CD14-positive monocyte (primary cell): ENCODE data around the gene MB21D2. TPM values are rescaled to one million over a fixed set of nuclear protein-coding genes. Genes with fewer than 3 reads are reported as not detected.

Experiments
- DNase-seq, 3 donors: peaks; one replicate each; pipeline ENCODE4 v3.0.0-alpha.2; 2011 to 2022
- H2AFZ ChIP-seq: 2 replicates; pipeline ENCODE4 v1.6.0; 2012; ENCODE audit warnings: mild to moderate bottlenecking, low read depth, low read length, inconsistent platforms; ENCODE audit not compliant: insufficient read depth, poor library complexity, severe bottlenecking
- H3K27ac ChIP-seq, 2 donors: 1 replicate in 1 of 2; 2 replicates in 1 of 2; pipeline ENCODE4 v1.5.1; 2012 to 2013; ENCODE audit warnings: low read length in 2 of 2, control low read depth in 1 of 2, inconsistent platforms in 1 of 2, low read depth in 1 of 2, mild to moderate bottlenecking in 1 of 2
- H3K27me3 ChIP-seq, 2 donors: one replicate each; pipeline versions ENCODE4 v1.6.0 to v1.6.1; 2011 to 2013; ENCODE audit warnings: low read length in 2 of 2; ENCODE audit not compliant: control insufficient read depth in 2 of 2, insufficient read depth in 2 of 2
- H3K36me3 ChIP-seq, 2 donors: replicated peaks in 1 of 2; 1 replicate in 1 of 2; 2 replicates in 1 of 2; pipeline versions ENCODE4 v1.5.1 to v1.6.1; 2012 to 2013; ENCODE audit warnings: low read length in 2 of 2, control low read depth in 1 of 2, inconsistent platforms in 1 of 2, mild to moderate bottlenecking in 1 of 2; ENCODE audit not compliant: insufficient read depth in 2 of 2, control insufficient read depth in 1 of 2
- H3K4me1 ChIP-seq, 2 donors: 1 replicate in 1 of 2; 2 replicates in 1 of 2; pipeline versions ENCODE4 v1.5.1 to v1.6.1; 2012 to 2013; ENCODE audit warnings: low read length in 2 of 2, control low read depth in 1 of 2, inconsistent platforms in 1 of 2, mild to moderate bottlenecking in 1 of 2, moderate library complexity in 1 of 2; ENCODE audit not compliant: insufficient read depth in 2 of 2, control insufficient read depth in 1 of 2
- H3K4me2 ChIP-seq: replicated peaks from 2 replicates; pipeline ENCODE3; 2012; ENCODE audit warnings: low read length, moderate library complexity, mild to moderate bottlenecking; ENCODE audit not compliant: poor library complexity, severe bottlenecking; ENCODE audit errors: extremely low read depth
- H3K4me3 ChIP-seq, 3 experiments: fragments of 200-600 bp in 1 of 3; sonication (generic) in 1 of 3; replicated peaks in 1 of 3; 1 replicate in 2 of 3; 2 replicates in 1 of 3; pipeline ENCODE4 v1.5.1; 2011 to 2013; ENCODE audit warnings: low read length in 3 of 3, mild to moderate bottlenecking in 3 of 3, control low read depth in 2 of 3, low read depth in 2 of 3, inconsistent platforms in 1 of 3, moderate library complexity in 1 of 3
- H3K79me2 ChIP-seq: 2 replicates; pipeline ENCODE4 v1.6.0; 2012; ENCODE audit warnings: mild to moderate bottlenecking, control low read depth, inconsistent platforms, low read length, moderate library complexity; ENCODE audit not compliant: insufficient read depth
- H3K9ac ChIP-seq: 2 replicates; pipeline ENCODE4 v1.6.0; 2017; ENCODE audit warnings: low read length, mild to moderate bottlenecking; ENCODE audit not compliant: insufficient read depth, poor library complexity, severe bottlenecking
- H3K9me3 ChIP-seq, 2 donors: replicated peaks in 1 of 2; 1 replicate in 1 of 2; 2 replicates in 1 of 2; pipeline versions ENCODE4 v1.5.1 to v1.6.1; 2012 to 2013; ENCODE audit warnings: low read length in 2 of 2, control low read depth in 1 of 2; ENCODE audit not compliant: control insufficient read depth in 1 of 2, insufficient read depth in 1 of 2
- H4K20me1 ChIP-seq: 2 replicates; pipeline ENCODE4 v1.6.0; 2012; ENCODE audit warnings: mild to moderate bottlenecking, low read length, control low read depth, moderate library complexity; ENCODE audit not compliant: insufficient read depth
- H3K27ac Mint-ChIP-seq, 7 donors: one replicate each; pipeline ENCODE4 v1.8.0; 2020; ENCODE audit warnings: mild to moderate bottlenecking in 7 of 7, mixed read lengths in 7 of 7, moderate library complexity in 6 of 7, inconsistent platforms in 2 of 7
- H3K27me3 Mint-ChIP-seq, 3 donors: one replicate each; pipeline ENCODE4 v1.8.0; 2021 to 2022; ENCODE audit warnings: low read depth in 3 of 3, mild to moderate bottlenecking in 3 of 3, mixed read lengths in 3 of 3, moderate library complexity in 3 of 3, inconsistent platforms in 1 of 3
- H3K36me3 Mint-ChIP-seq, 2 donors: one replicate each; pipeline ENCODE4 v1.8.0; 2020; ENCODE audit warnings: mixed read lengths in 2 of 2, inconsistent platforms in 1 of 2, mild to moderate bottlenecking in 1 of 2
- H3K4me1 Mint-ChIP-seq: one replicate; pipeline ENCODE4 v1.8.0; 2020; ENCODE audit warnings: mild to moderate bottlenecking, mixed read lengths
- H3K4me3 Mint-ChIP-seq, 2 donors: one replicate each; pipeline ENCODE4 v1.8.0; 2020; ENCODE audit warnings: mild to moderate bottlenecking in 2 of 2, mixed read lengths in 2 of 2, moderate library complexity in 1 of 2
- H3K9me3 Mint-ChIP-seq, 7 donors: one replicate each; pipeline ENCODE4 v1.8.0; 2020 to 2022; ENCODE audit warnings: mixed read lengths in 7 of 7, mild to moderate bottlenecking in 6 of 7, moderate library complexity in 6 of 7, inconsistent platforms in 2 of 7
- WGBS: methylation state at CpG from one replicate; pipeline ENCODE4 v1.1.5; 2013; ENCODE audit warnings: missing lambda C conversion rate; ENCODE audit not compliant: insufficient coverage; 5-methylcytosine and 5-hydroxymethylcytosine counted together
- intact Hi-C, 2 donors: fragments of 100-400 bp; cut with micrococcal nuclease; formaldehyde crosslinking; loops; one replicate each; pipeline versions ENCODE4 v1.15.0 to v1.15.1; 2023
- polyA plus RNA-seq, 3 donors: library from polyadenylated mRNA; depleted of rRNA in 1 of 3; unstranded in 2 of 3; stranded (reverse) in 1 of 3; fragments of 300-500 nt in 2 of 3; fragments of >200 nt in 1 of 3; fragmentation: Illumina TruSeq in 2 of 3; gene quantifications; 1 replicate in 2 of 3; 2 replicates in 1 of 3; pipeline ENCODE4 v1.2.3, GENCODE V29; 2012 to 2021
- TF ChIP-seq, protein P1 (sequence below): fragments of 200-600 bp; IDR thresholded peaks from one replicate; pipeline ENCODE4 v1.8.0; 2022; ENCODE audit warnings: antibody characterized with exemption, mild to moderate bottlenecking

Gene MB21D2
- polyA plus RNA-seq, 3 donors: 0.37 to 0.77 (median 0.59) TPM

GRCh38 chr3:192907784-192908183, 9.9 kb downstream of the MB21D2 start:
- no peak overlapping the region for H3K27ac Mint-ChIP-seq
- no peaks in the 10 kb centered on the region for H3K36me3 Mint-ChIP-seq
- TF ChIP-seq, protein P1, sequence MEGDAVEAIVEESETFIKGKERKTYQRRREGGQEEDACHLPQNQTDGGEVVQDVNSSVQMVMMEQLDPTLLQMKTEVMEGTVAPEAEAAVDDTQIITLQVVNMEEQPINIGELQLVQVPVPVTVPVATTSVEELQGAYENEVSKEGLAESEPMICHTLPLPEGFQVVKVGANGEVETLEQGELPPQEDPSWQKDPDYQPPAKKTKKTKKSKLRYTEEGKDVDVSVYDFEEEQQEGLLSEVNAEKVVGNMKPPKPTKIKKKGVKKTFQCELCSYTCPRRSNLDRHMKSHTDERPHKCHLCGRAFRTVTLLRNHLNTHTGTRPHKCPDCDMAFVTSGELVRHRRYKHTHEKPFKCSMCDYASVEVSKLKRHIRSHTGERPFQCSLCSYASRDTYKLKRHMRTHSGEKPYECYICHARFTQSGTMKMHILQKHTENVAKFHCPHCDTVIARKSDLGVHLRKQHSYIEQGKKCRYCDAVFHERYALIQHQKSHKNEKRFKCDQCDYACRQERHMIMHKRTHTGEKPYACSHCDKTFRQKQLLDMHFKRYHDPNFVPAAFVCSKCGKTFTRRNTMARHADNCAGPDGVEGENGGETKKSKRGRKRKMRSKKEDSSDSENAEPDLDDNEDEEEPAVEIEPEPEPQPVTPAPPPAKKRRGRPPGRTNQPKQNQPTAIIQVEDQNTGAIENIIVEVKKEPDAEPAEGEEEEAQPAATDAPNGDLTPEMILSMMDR: no peak
- WGBS: 93% methylated on average over 4 of the region's 4 CpGs
- peaks cover 0 to 9% (median 4%) of the 10 kb centered on the region in 7 donors for H3K9me3 Mint-ChIP-seq
- H3K4me3 Mint-ChIP-seq: no peak overlapping the region
- Histone ChIP-seq H3K27ac (no peak overlapping the region), H3K9me3 (peaks cover 0 to 4% of the 10 kb centered on the region in 2 donors), H4K20me1 (no peaks in the 10 kb centered on the region), H3K4me2 (no peak overlapping the region), H3K36me3 (no peaks in the 10 kb centered on the region), H3K79me2 (no peaks in the 10 kb centered on the region), H2AFZ (no peak overlapping the region), H3K4me3 (no peak overlapping the region), H3K4me1 (no peaks in the 10 kb centered on the region), H3K27me3 (peaks cover 2 to 6% of the 10 kb centered on the region in 2 donors), H3K9ac (no peak overlapping the region)
- DNase-seq: peak in 1 of 3 donors; percentile 28
- no peaks in the 10 kb centered on the region for H3K4me1 Mint-ChIP-seq
- intact Hi-C loops: no loop called here
- peaks cover 4 to 9% (median 4%) of the 10 kb centered on the region in 3 donors for H3K27me3 Mint-ChIP-seq

DNA sequence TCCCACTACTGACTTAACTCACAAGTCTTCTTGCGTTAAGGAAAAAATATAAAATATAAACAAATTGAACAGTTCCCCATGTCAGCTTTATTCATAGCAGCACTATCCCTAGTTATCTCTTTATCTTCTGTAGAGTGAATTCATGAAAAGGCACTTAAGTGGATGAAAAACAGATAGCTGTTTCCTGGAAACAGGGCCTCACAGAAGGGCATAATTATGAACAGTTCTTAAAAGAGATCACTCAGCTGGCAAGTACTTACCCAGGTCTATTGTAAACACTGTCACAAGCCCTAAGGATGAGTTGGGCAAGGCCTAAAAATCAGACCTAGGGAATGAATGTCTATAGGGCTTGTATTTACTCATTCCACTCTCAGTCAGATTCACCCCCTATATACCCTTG, 10.7 kb downstream of the MB21D2 start:
- H3K79me2 ChIP-seq: no peaks in the 10 kb centered on the region
- H3K9ac ChIP-seq: no peak overlapping the region
- no peaks in the 10 kb centered on the region for H3K36me3 Mint-ChIP-seq
- H3K4me3 ChIP-seq: no peak overlapping the region
- no peak overlapping the region for H3K27ac ChIP-seq
- H3K36me3 ChIP-seq: no peaks in the 10 kb centered on the region
- DNase-seq: no peak
- no CpG with 5 or more reads among the region's 1 CpG for WGBS
- H3K27ac Mint-ChIP-seq: no peak overlapping the region
- intact Hi-C loops: no loop called here
- no peaks in the 10 kb centered on the region for H3K4me1 ChIP-seq
- no peaks in the 10 kb centered on the region for H4K20me1 ChIP-seq
- no peak overlapping the region for H2AFZ ChIP-seq
- peaks cover 2 to 6% (median 3%) of the 10 kb centered on the region in 3 donors for H3K27me3 Mint-ChIP-seq
- H3K9me3 Mint-ChIP-seq: peaks cover 0 to 9% (median 4%) of the 10 kb centered on the region in 7 donors
- no peaks in the 10 kb centered on the region for H3K27me3 ChIP-seq
- peaks cover 0 to 4% of the 10 kb centered on the region in 2 donors for H3K9me3 ChIP-seq
- H3K4me2 ChIP-seq: no peak overlapping the region
- H3K4me3 Mint-ChIP-seq: no peak overlapping the region
- H3K4me1 Mint-ChIP-seq: no peaks in the 10 kb centered on the region
- TF ChIP-seq, protein P1: no peak
